ENCODE measurements around the gene PTGES. TPM values are rescaled to one million over a fixed set of nuclear protein-coding genes. Genes with fewer than 3 reads are reported as not detected.

PTGES gene
- total and polyA plus RNA-seq, 9 of the 15 experiments (the other 6 are each of a cell fraction or from before 2014, with no cell fraction given), result 0.13 TPM; not detected in 8

GRCh38 chr9:129779560-129780190 lies 26.8 kb upstream of the PTGES start (continued):
- TF ChIP-seq ATF1 (CRISPR knock-in tag; IDR thresholded peaks at IDR 0.05) (no peak), ATF1 (tag; IDR thresholded peaks at IDR 0.05) (no peak), ZNF407 (IDR thresholded peaks at IDR 0.05; ENCODE audit: low read depth) (0 out of 2 replicates have a peak, but pooled peaks have one; percentile 30), PHF8 (IDR thresholded peaks at IDR 0.05; ENCODE audit: borderline replicate concordance, low read length) (no peak), ARHGAP35 (IDR thresholded peaks at IDR 0.05; ENCODE audit: partially characterized antibody) (peak; percentile 85), OTX1 (CRISPR knock-in tag; IDR thresholded peaks at IDR 0.05) (peak; percentile 88; the same call in 1 of the 2 replicates), ZNF280A (IDR thresholded peaks at IDR 0.05; ENCODE audit: low read depth, partially characterized antibody) (peak; percentile 33), ESRRB (CRISPR knock-in tag; IDR thresholded peaks at IDR 0.05; ENCODE audit: borderline replicate concordance) (0 out of 2 replicates have a peak, but pooled peaks have one; percentile 16), HBP1 (CRISPR knock-in tag; IDR thresholded peaks at IDR 0.05) (peak; percentile 80; the same call in 1 of the 2 replicates), ZBTB2 (IDR thresholded peaks at IDR 0.05) (peak; percentile 80), YBX1 (IDR thresholded peaks at IDR 0.05) (no peak)
